HCT116 (cell line): ENCODE measurements around the gene ZNF358. TPM values are rescaled to one million over a fixed set of nuclear protein-coding genes. Genes with fewer than 3 reads are reported as not detected.

Experiments used
- ATAC-seq: fragments of 200-7000 bp; cut with Tn5 transposase; 2 replicates; pipeline ENCODE4 v1.9.1; 2020; ENCODE audit warnings: mild to moderate bottlenecking, moderate library complexity
- BruUV-seq: library from RNA; stranded (reverse); fragments of 400-500 nt; replicated peaks from 2 replicates; lab custom pipeline; 2021; lab: Mats Ljungman, UMichigan
- CTCF ChIA-PET: fragments of 300-600 bp; sonication (Branson Sonifier 250); formaldehyde crosslinking; loops from one replicate; lab custom pipeline; 2021; ENCODE audit warnings: antibody characterized with exemption; lab: Charles Lee
- POLR2A ChIA-PET: fragments of 300-600, 350-600 bp; sonication (Branson Sonifier 250); formaldehyde crosslinking; loops from one replicate; lab custom pipeline; 2021; ENCODE audit warnings: antibody characterized with exemption; lab: Charles Lee
- RAD21 ChIA-PET, 2 experiments: fragments of 300-600 bp; sonication (Branson Sonifier 250); formaldehyde crosslinking; loops; one replicate each; lab custom pipeline; 2023; ENCODE audit warnings: low total read pairs in 2 of 2; ENCODE audit not compliant: uncharacterized antibody in 2 of 2, unreplicated experiment in 2 of 2, low non-redundant PET in 1 of 2; lab: Charles Lee
- DNase-seq: peaks from one replicate; pipeline ENCODE4 v3.0.0-alpha.2; 2010; ENCODE audit warnings: low read depth, low spot score
- H2AFZ ChIP-seq: fragments of 200-600 bp; shearing (Covaris generic), sonication (generic); 2 replicates; pipeline ENCODE4 v1.6.1; 2017; ENCODE audit warnings: low read depth, mixed run types, mixed read lengths, antibody characterized with exemption, low read length; ENCODE audit not compliant: poor library complexity, severe bottlenecking
- H3K27ac ChIP-seq: 2 replicates; pipeline ENCODE4 v1.5.1; 2012; ENCODE audit warnings: low read depth, low read length
- H3K27me3 ChIP-seq: fragments of 200-600 bp; sonication (generic); 2 replicates; pipeline ENCODE4 v1.6.1; 2016; ENCODE audit warnings: mixed run types, low read length, mixed read lengths; ENCODE audit not compliant: insufficient read depth
- H3K36me3 ChIP-seq, 2 experiments: fragments of 200-500 bp in 1 of 2; fragments of 200-600 bp in 1 of 2; sonication (Bioruptor generic) in 1 of 2; sonication (generic) in 1 of 2; 2 replicates each; pipeline versions ENCODE4 v1.5.1 to v1.6.1; 2014 to 2016; ENCODE audit warnings: low read length in 2 of 2, inconsistent platforms in 1 of 2, mixed read lengths in 1 of 2, mixed run types in 1 of 2; ENCODE audit not compliant: insufficient read depth in 2 of 2, control insufficient read depth in 1 of 2
- H3K4me1 ChIP-seq, 2 experiments: fragments of 200-600 bp in 1 of 2; sonication (generic) in 1 of 2; 2 replicates each; pipeline versions ENCODE4 v1.5.1 to v1.6.1; 2012 to 2017; ENCODE audit warnings: low read length in 2 of 2, inconsistent platforms in 1 of 2, mild to moderate bottlenecking in 1 of 2, mixed read lengths in 1 of 2, mixed run types in 1 of 2, moderate library complexity in 1 of 2; ENCODE audit not compliant: insufficient read depth in 2 of 2, control insufficient read depth in 1 of 2
- H3K4me2 ChIP-seq: fragments of 200-600 bp; sonication (generic); 2 replicates; pipeline ENCODE4 v1.6.1; 2017; ENCODE audit warnings: mixed run types, low read length, mixed read lengths
- H3K4me3 ChIP-seq, 2 experiments: fragments of 200-600 bp in 1 of 2; sonication (generic) in 1 of 2; replicated peaks in 1 of 2; 2 replicates each; pipeline ENCODE4 v1.5.1; 2011 to 2016; ENCODE audit warnings: low read length in 2 of 2, control low read depth in 1 of 2, low read depth in 1 of 2, mild to moderate bottlenecking in 1 of 2, mixed read lengths in 1 of 2, mixed run types in 1 of 2
- H3K79me2 ChIP-seq: fragments of 200-600 bp; sonication (generic); 2 replicates; pipeline ENCODE4 v1.6.1; 2017; ENCODE audit warnings: mild to moderate bottlenecking, mixed run types, low read length, moderate library complexity, mixed read lengths; ENCODE audit not compliant: insufficient read depth
- H3K9ac ChIP-seq: fragments of 200-600 bp; sonication (generic); 2 replicates; pipeline ENCODE4 v1.6.1; 2016; ENCODE audit warnings: low read length, mixed read lengths
- H3K9me2 ChIP-seq: fragments of 200-600 bp; sonication (generic), shearing (Covaris generic); 2 replicates; pipeline ENCODE4 v1.6.1; 2017; ENCODE audit warnings: mixed run types, mild to moderate bottlenecking, moderate library complexity; ENCODE audit not compliant: insufficient read depth
- H3K9me3 ChIP-seq, 2 experiments: fragments of 200-500 bp in 1 of 2; fragments of 200-600 bp in 1 of 2; sonication (Bioruptor generic) in 1 of 2; sonication (generic) in 1 of 2; 2 replicates each; pipeline ENCODE4 v1.6.1; 2014 to 2017; ENCODE audit warnings: low read length in 2 of 2, mixed read lengths in 2 of 2, inconsistent platforms in 1 of 2, low read depth in 1 of 2, mild to moderate bottlenecking in 1 of 2, mixed run types in 1 of 2, moderate library complexity in 1 of 2; ENCODE audit not compliant: control insufficient read depth in 1 of 2, insufficient read depth in 1 of 2
- H4K20me1 ChIP-seq: fragments of 200-600 bp; sonication (generic), shearing (Covaris generic); 2 replicates; pipeline ENCODE4 v1.6.1; 2017; ENCODE audit warnings: mixed run types, mild to moderate bottlenecking, moderate library complexity; ENCODE audit not compliant: insufficient read depth
- ATF3 ChIP-seq: IDR thresholded peaks from 2 replicates; pipeline ENCODE4 v1.6.1; 2012
- CEBPB ChIP-seq: IDR thresholded peaks from 2 replicates; pipeline ENCODE4 v1.6.1; 2012; ENCODE audit warnings: low read depth
- CTCF ChIP-seq, 3 experiments: fragments of 200-600 bp in 1 of 3; sonication (generic) in 1 of 3; IDR thresholded peaks in 2 of 3; conservative IDR thresholded peaks in 1 of 3; 2 replicates each; pipeline ENCODE4 v1.5.1; 2012 to 2017; ENCODE audit warnings: low read depth in 2 of 3, low read length in 2 of 3, antibody characterized with exemption in 1 of 3, borderline replicate concordance in 1 of 3, control low read depth in 1 of 3, mild to moderate bottlenecking in 1 of 3, mixed read lengths in 1 of 3, mixed run types in 1 of 3, moderate library complexity in 1 of 3; ENCODE audit not compliant: insufficient read depth in 1 of 3
- EGR1 ChIP-seq: IDR thresholded peaks from 2 replicates; pipeline ENCODE4 v1.6.1; 2012; ENCODE audit warnings: low read depth
- ELF1 ChIP-seq: IDR thresholded peaks from 2 replicates; pipeline ENCODE4 v1.6.1; 2012; ENCODE audit warnings: low read depth, borderline replicate concordance
- EZH2phosphoT487 ChIP-seq: fragments of 200-600 bp; IDR thresholded peaks from 2 replicates; pipeline ENCODE4 v1.6.1; 2018; ENCODE audit warnings: antibody characterized with exemption, borderline replicate concordance
- FOSL1 ChIP-seq: IDR thresholded peaks from 2 replicates; pipeline ENCODE4 v1.6.1; 2012; ENCODE audit warnings: low read depth
- JUND ChIP-seq: IDR thresholded peaks from 2 replicates; pipeline ENCODE4 v1.6.1; 2012
- MAX ChIP-seq: IDR thresholded peaks from 2 replicates; pipeline ENCODE4 v1.6.1; 2012
- POLR2A ChIP-seq: IDR thresholded peaks from 2 replicates; pipeline ENCODE4 v1.7.0; 2011; ENCODE audit warnings: borderline replicate concordance; ENCODE audit not compliant: insufficient read depth, insufficient read length; ENCODE audit errors: extremely low read depth
- RAD21 ChIP-seq: IDR thresholded peaks from 2 replicates; pipeline ENCODE4 v1.6.1; 2012; ENCODE audit warnings: low read depth, mild to moderate bottlenecking
- REST ChIP-seq: IDR thresholded peaks from 2 replicates; pipeline ENCODE4 v1.6.1; 2012; ENCODE audit warnings: low read depth
- SIN3A ChIP-seq: IDR thresholded peaks from 2 replicates; pipeline ENCODE4 v1.6.1; 2012; ENCODE audit warnings: low read depth
- SP1 ChIP-seq: IDR thresholded peaks from 2 replicates; pipeline ENCODE4 v1.6.1; 2012; ENCODE audit warnings: low read depth
- SRF ChIP-seq: IDR thresholded peaks from 2 replicates; pipeline ENCODE4 v1.6.1; 2012; ENCODE audit warnings: low read depth
- TCF7L2 ChIP-seq: IDR thresholded peaks from 2 replicates; pipeline ENCODE4 v1.7.0; 2011; ENCODE audit warnings: borderline replicate concordance, inconsistent platforms; ENCODE audit not compliant: insufficient read depth, insufficient read length; ENCODE audit errors: extremely low read depth
- YY1 ChIP-seq: IDR thresholded peaks from 2 replicates; pipeline ENCODE4 v1.6.1; 2011; ENCODE audit warnings: low read length, low read depth, moderate library complexity, mild to moderate bottlenecking; ENCODE audit not compliant: insufficient replicate concordance; ENCODE audit errors: extremely low read depth
- ZBTB33 ChIP-seq: IDR thresholded peaks from 2 replicates; pipeline ENCODE4 v1.6.1; 2011; ENCODE audit warnings: mild to moderate bottlenecking, low read length, moderate library complexity; ENCODE audit not compliant: insufficient replicate concordance; ENCODE audit errors: extremely low read depth
- ZFX ChIP-seq: fragments of 450-650 bp; IDR thresholded peaks from 2 replicates; pipeline ENCODE4 v1.6.1; 2017
- ZNF274 ChIP-seq: fragments of 200-500 bp; sonication (Bioruptor generic); IDR thresholded peaks from 2 replicates; pipeline ENCODE4 v1.6.1; 2014; ENCODE audit warnings: mild to moderate bottlenecking, low read depth, low read length, inconsistent platforms
- intact Hi-C: fragments of 100-400 bp; cut with micrococcal nuclease; formaldehyde crosslinking; loops from 2 replicates; pipeline ENCODE4 v1.10.0; 2022
- total RNA-seq: library from RNA; stranded (reverse); gene quantifications from one replicate; pipeline ENCODE4 v1.2.1, GENCODE V29; 2021; ENCODE audit not compliant: unreplicated experiment

The ZNF358 gene
- total RNA-seq, 1 experiment from 2014 or later = 20.7 TPM

GRCh38 chr19:7564866-7565265, 49.0 kb downstream of the ZNF358 start:
- RAD21 ChIA-PET = no interaction called here
- POLR2A ChIA-PET = no interaction called here
- CTCF ChIA-PET = interaction anchor here (1.0 kb wide), 1 partner anchor 116 kb away, joined by 4 read pairs; the partner anchor contains the start of gene TRAPPC5
- intact Hi-C loops = no loop called here
- ATAC-seq (no peak), DNase-seq (no peak)
- Histone ChIP-seq H3K27me3 (no peaks in the 10 kb centered on the region), H3K9me2 (no peaks in the 10 kb centered on the region), H3K36me3 (no peaks in the 10 kb centered on the region; a peak in 1 of 4 replicates), H3K9ac (no peak overlapping the region), H3K4me3 (no peak overlapping the region), H2AFZ (no peak overlapping the region), H3K4me1 (peaks cover 0 to 3% of the 10 kb centered on the region in 2 experiments; a peak in 2 of 4 replicates), H3K27ac (no peak overlapping the region), H3K79me2 (no peaks in the 10 kb centered on the region), H3K4me2 (no peak overlapping the region), H4K20me1 (no peaks in the 10 kb centered on the region), H3K9me3 (no peaks in the 10 kb centered on the region)
- no peak for TF ChIP-seq RAD21
- no peak for TF ChIP-seq ELF1
- TF ChIP-seq REST = no peak
- no peak for TF ChIP-seq ZBTB33
- no peak for TF ChIP-seq EZH2phosphoT487
- TF ChIP-seq JUND = no peak
- TF ChIP-seq CTCF (IDR thresholded peaks at IDR 0.05 in 2 of 3, conservative IDR thresholded peaks at IDR 0.05 in 1 of 3; ENCODE audit: borderline replicate concordance in 1 of 3, insufficient read depth in 1 of 3, low read depth in 2 of 3, low read length in 2 of 3) = no peak
- no peak for TF ChIP-seq MAX
- TF ChIP-seq YY1 = no peak
- no peak for TF ChIP-seq SIN3A
- TF ChIP-seq TCF7L2 = no peak
- TF ChIP-seq SP1 = no peak
- TF ChIP-seq POLR2A = no peak
- no peak for TF ChIP-seq CEBPB
- TF ChIP-seq ZFX = no peak
- no peak for TF ChIP-seq FOSL1
- no peak for TF ChIP-seq EGR1
- no peak for TF ChIP-seq ZNF274
- no peak for TF ChIP-seq SRF
- TF ChIP-seq ATF3 = no peak
- BruUV-seq = no TSS peak
